Right lobe of liver (tissue), 6 donors: ENCODE results near the gene EIF2B1. TPM values are rescaled to one million over a fixed set of nuclear protein-coding genes. Genes with fewer than 3 reads are reported as not detected.
A peak's percentile ranks its signal among the peaks of the same experiment; 100 is the strongest.

ENCODE experiments used
- ATAC-seq, 4 donors: fragments of 200-7000 bp; cut with Tn5 transposase; one replicate each; pipeline ENCODE4 v1.9.1; 2020; ENCODE audit warnings: mild to moderate bottlenecking in 4 of 4, moderate library complexity in 4 of 4
- DNase-seq, 3 donors: peaks; one replicate each; pipeline ENCODE4 v3.0.0-alpha.2; 2020
- H3K27ac ChIP-seq, 3 donors: fragments of 200-600 bp; one replicate each; pipeline ENCODE4 v1.8.0; 2022
- H3K27me3 ChIP-seq, 2 donors: fragments of 200-600 bp; one replicate each; pipeline ENCODE4 v1.8.0; 2022
- H3K36me3 ChIP-seq, 4 donors: fragments of 200-600 bp; sonication (generic) in 1 of 4; one replicate each; pipeline versions ENCODE4 v1.5.1 to v1.8.0; 2017 to 2022; ENCODE audit warnings: control low read depth in 1 of 4
- H3K4me1 ChIP-seq, 4 donors: fragments of 200-600 bp; sonication (generic) in 1 of 4; one replicate each; pipeline versions ENCODE4 v1.5.1 to v1.8.0; 2017 to 2022; ENCODE audit warnings: control low read depth in 1 of 4
- H3K4me3 ChIP-seq, 3 donors: fragments of 200-600 bp; one replicate each; pipeline ENCODE4 v1.8.0; 2022
- H3K9me3 ChIP-seq, 4 donors: fragments of 200-600 bp; sonication (generic) in 1 of 4; one replicate each; pipeline versions ENCODE4 v1.5.1 to v1.8.0; 2017 to 2022; ENCODE audit warnings: control low read depth in 1 of 4
- POLR2A ChIP-seq: fragments of 450-650 bp; IDR thresholded peaks from one replicate; pipeline ENCODE4 v1.6.1; 2017; ENCODE audit warnings: antibody characterized with exemption, mild to moderate bottlenecking
- WGBS: methylation state at CpG from one replicate; pipeline ENCODE4 v1.1.6; 2018; ENCODE audit warnings: low coverage, low lambda C conversion rate; ENCODE audit not compliant: insufficient coverage; ENCODE audit errors: missing lambda C conversion rate; 5-methylcytosine and 5-hydroxymethylcytosine counted together
- intact Hi-C, 2 donors: fragments of 100-400 bp; cut with DNase I; formaldehyde crosslinking; loops; one replicate each; pipeline versions ENCODE4 v1.11.2 to v1.14.1; 2022
- total RNA-seq, 6 experiments: library from RNA; depleted of rRNA in 2 of 6; stranded (reverse); fragments of >200 nt in 2 of 6; fragmentation: NEBNext Ultra II Directional in 3 of 6; extraction: Animal tissue kit (Norgen Biotek cat#: 25700) in 3 of 6; gene quantifications; one replicate each; pipeline versions ENCODE4 v1.1.0 to v1.2.4, GENCODE V29; 2016 to 2023
- TF ChIP-seq, protein P1 (sequence below), 4 donors: fragments of 200-600 bp in 3 of 4; fragments of 450-650 bp in 1 of 4; IDR thresholded peaks; one replicate each; pipeline versions ENCODE4 v1.5.1 to v1.8.0; 2016 to 2022; ENCODE audit warnings: antibody characterized with exemption in 4 of 4, mild to moderate bottlenecking in 2 of 4
- donor health status: DM: no; HTN: yes; CAD: no.
- donor health status: DM: no; HTN: no; CAD: no.
- donor health status: DM: no; HTN: no; CAD: no.
- donor health status: DM: no; HTN: yes; CAD: no.
- donor health status: DM: no; HTN: yes; CAD: no.

EIF2B1 gene
- total RNA-seq, 6 experiments from 2014 or later: 19.3 to 137 (median 22.2) TPM

DNA sequence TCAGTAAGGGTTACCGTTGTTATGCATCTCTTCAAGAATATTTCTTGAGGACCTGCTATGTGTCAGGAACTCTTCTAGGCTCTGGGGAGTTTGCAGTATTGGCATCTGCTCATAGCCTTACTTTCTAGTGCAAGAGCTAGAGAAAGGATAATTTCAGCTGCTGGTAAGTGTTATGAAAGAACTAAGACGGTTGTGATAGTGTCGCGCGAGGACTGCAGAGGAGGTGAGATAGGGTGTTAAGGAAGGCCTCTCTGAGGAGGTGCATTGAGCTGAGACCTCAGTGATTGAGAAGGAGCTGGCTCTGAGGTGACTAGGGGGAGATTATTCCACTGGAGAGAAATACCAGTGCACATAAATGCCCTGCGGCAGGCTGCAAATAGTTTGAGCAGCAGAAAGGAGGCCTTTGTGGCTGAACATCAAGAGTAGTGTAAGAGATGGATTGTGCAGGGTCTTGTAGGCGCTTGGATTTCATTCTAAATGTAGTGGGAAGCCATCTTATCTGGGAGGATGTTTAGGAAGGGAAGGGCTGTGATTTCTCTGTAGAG lies 30.8 kb downstream of the EIF2B1 start:
- peak overlapping the region; percentile 94 to 100 (median 97) for H3K4me3 ChIP-seq
- H3K4me1 ChIP-seq: peaks cover 0 to 5% (median 3%) of the 10 kb centered on the region in 4 donors
- H3K27me3 ChIP-seq: no peaks in the 10 kb centered on the region
- DNase-seq (no peak), ATAC-seq (no peak)
- no peak overlapping the region for H3K27ac ChIP-seq
- no peak for TF ChIP-seq POLR2A
- TF ChIP-seq, protein P1, sequence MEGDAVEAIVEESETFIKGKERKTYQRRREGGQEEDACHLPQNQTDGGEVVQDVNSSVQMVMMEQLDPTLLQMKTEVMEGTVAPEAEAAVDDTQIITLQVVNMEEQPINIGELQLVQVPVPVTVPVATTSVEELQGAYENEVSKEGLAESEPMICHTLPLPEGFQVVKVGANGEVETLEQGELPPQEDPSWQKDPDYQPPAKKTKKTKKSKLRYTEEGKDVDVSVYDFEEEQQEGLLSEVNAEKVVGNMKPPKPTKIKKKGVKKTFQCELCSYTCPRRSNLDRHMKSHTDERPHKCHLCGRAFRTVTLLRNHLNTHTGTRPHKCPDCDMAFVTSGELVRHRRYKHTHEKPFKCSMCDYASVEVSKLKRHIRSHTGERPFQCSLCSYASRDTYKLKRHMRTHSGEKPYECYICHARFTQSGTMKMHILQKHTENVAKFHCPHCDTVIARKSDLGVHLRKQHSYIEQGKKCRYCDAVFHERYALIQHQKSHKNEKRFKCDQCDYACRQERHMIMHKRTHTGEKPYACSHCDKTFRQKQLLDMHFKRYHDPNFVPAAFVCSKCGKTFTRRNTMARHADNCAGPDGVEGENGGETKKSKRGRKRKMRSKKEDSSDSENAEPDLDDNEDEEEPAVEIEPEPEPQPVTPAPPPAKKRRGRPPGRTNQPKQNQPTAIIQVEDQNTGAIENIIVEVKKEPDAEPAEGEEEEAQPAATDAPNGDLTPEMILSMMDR (IDR thresholded peaks at IDR 0.05): no peak
- H3K9me3 ChIP-seq: no peaks in the 10 kb centered on the region
- peaks cover 0 to 39% (median 13%) of the 10 kb centered on the region in 4 donors for H3K36me3 ChIP-seq
- 11% methylated on average over 7 of the region's 7 CpGs for WGBS
- intact Hi-C loops: no loop called here

DNA sequence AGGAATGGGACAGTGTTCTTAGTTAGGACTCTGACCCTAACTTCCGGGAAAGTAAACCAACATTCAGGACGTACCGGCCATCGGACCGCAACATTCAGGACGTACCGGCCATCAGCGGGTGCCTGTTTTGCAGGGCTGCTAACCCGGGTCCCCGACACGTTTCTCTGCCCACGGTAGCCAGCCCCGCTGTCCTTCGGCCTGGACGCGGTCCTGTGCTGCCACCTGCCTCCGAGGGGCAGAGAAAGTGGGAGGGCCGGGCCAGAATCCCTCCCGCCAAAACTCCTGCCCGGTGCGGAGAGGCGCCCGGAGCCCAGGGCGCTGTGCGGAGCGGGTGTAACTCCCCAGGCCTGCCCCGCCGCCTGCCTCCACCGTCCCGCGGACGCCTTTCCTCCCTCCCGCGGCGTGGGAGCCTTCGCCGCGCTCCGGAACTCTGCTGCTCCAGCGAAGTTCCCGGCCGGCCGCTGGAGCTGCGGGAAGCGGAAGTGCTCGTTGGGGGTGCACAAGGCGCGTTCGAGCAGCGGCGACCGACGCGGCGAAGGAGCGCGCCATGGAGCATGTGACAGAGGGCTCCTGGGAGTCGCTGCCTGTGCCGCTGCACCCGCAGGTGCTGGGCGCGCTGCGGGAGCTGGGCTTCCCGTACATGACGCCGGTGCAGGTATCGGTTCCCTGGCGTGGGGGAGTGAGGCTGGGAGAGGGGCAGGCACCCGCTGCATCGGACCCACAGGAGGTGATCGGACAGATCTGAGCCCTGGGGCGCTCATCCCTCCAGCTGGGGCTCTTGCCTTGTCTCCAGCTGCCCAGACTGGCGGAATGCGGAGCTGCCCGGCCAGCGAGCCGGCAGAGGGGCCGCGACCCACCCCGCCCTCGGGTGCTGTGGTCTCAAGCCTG lies 31.6 kb downstream of the EIF2B1 start, which contains the start of gene DDX55:
TSS of gene DDX55 (plus strand) at position 498 of the 888 bp plus-strand sequence. CDS start at position 548, 50 bp downstream.
- Histone ChIP-seq H3K4me1 (peaks cover 0 to 5% (median 3%) of the 10 kb centered on the region in 4 donors), H3K4me3 (peak within 1 kb of the TSS; percentile 94 to 100 (median 97)), H3K27me3 (no peaks in the 10 kb centered on the region), H3K9me3 (no peaks in the 10 kb centered on the region), H3K36me3 (peaks cover 0 to 39% (median 13%) of the 10 kb centered on the region in 4 donors), H3K27ac (peak within 1 kb of the TSS; percentile 44 to 90 (median 68))
- WGBS: no CpG with 5 or more reads among the region's 81 CpGs
- intact Hi-C loops: no loop called here
- ATAC-seq (peak; percentile 96 to 98 (median 97)), DNase-seq (peak; percentile 84 to 89 (median 89))
- TF ChIP-seq, protein P1 (IDR thresholded peaks at IDR 0.05): peak; percentile 42 to 68 (median 60)
- peak; percentile 51 for TF ChIP-seq POLR2A

DNA sequence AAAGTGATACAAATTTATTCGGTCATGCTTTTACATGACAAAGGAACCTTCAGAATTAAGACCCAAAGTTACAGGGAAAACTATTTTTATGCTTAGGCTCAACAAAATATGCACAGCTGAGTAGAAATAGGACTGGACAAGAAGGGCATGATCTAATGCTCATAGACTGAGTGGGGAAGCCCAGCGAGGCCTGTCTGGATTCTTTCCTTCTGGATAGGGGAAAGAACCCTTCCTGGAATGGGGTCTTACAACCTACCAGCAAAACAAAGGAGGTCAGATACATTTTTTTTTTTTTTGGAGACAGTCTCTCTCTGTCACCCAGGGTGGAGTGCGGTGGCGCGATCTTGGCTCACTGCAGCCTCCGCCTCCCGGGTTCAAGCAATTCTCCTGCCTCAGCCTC lies 33.8 kb downstream of the EIF2B1 start:
- intact Hi-C loops: no loop called here
- Histone ChIP-seq H3K36me3 (peaks cover 0 to 26% (median 9%) of the 10 kb centered on the region in 4 donors), H3K9me3 (no peaks in the 10 kb centered on the region), H3K27me3 (no peaks in the 10 kb centered on the region), H3K27ac (no peak overlapping the region), H3K4me1 (peaks cover 0 to 20% (median 9%) of the 10 kb centered on the region in 4 donors), H3K4me3 (no peak overlapping the region)
- WGBS: 83% methylated on average over 1 of the region's 7 CpGs
- DNase-seq (no peak), ATAC-seq (no peak)
- TF ChIP-seq, protein P1 (IDR thresholded peaks at IDR 0.05): no peak
- no peak for TF ChIP-seq POLR2A

DNA sequence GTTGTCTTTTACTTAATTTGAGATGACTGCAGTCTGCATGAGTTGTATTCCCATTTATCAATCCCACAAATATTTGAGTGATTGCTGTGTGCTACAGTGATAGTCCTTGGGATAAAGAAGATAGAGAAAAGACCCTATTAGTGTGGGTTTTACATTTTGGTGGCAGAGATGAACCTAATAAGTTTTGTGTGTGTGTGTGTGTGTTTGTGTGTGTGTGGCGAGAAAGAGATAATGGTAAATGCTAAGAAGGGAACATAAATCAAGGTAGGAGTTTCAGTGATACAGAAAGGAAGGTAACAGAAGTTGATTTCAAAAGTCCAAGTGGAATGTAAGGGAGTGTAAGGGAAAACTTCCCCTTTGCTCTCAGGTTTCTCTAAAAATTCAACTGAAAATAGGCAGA lies 34.2 kb downstream of the EIF2B1 start:
- intact Hi-C loops: no loop called here
- H3K4me3 ChIP-seq: no peak overlapping the region
- WGBS: 86% methylated on average over 1 of the region's 1 CpG
- H3K27me3 ChIP-seq: no peaks in the 10 kb centered on the region
- no peaks in the 10 kb centered on the region for H3K9me3 ChIP-seq
- no peak overlapping the region for H3K27ac ChIP-seq
- no peak for ATAC-seq
- no peak for TF ChIP-seq POLR2A
- H3K4me1 ChIP-seq: peaks cover 0 to 24% (median 9%) of the 10 kb centered on the region in 4 donors
- no peak for DNase-seq
- peaks cover 0 to 29% (median 9%) of the 10 kb centered on the region in 4 donors for H3K36me3 ChIP-seq

DNA sequence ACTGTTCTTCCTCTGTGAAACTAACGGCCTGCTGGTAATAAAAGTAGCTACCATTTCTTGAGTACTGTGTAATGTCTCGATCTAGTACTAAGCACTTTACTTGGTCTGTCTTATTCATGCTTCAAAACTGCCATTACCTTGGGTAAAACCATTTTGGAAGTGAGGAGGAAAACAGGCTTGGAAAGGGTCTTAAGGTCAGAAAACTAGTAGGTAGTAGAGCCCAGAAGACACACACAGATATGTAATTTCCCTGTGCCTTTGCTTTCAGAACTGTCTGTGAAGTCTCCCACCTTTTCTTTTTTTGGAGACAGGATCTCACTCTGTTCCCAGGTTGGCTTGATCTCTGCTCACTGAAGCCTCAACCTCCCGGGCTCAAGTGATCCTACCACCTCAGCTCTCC lies 35.0 kb downstream of the EIF2B1 start:
- DNase-seq (no peak), ATAC-seq (no peak)
- H3K36me3 ChIP-seq: peaks cover 0 to 36% (median 10%) of the 10 kb centered on the region in 4 donors
- H3K9me3 ChIP-seq: no peaks in the 10 kb centered on the region
- peaks cover 0 to 26% (median 9%) of the 10 kb centered on the region in 4 donors for H3K4me1 ChIP-seq
- intact Hi-C loops: no loop called here
- no peaks in the 10 kb centered on the region for H3K27me3 ChIP-seq
- 73% methylated on average over 2 of the region's 3 CpGs for WGBS
- no peak for TF ChIP-seq POLR2A
- TF ChIP-seq, protein P1 (IDR thresholded peaks at IDR 0.05): no peak
- no peak overlapping the region for H3K4me3 ChIP-seq
- H3K27ac ChIP-seq: no peak overlapping the region
